GM18907 (cell line): ENCODE data around the gene P2RX1.
"Not testable (repeated sequence)": the region's sequence is repeated elsewhere in the genome, so short reads cannot be mapped to it uniquely, and the experiment has no call there.

Source experiments
- ATAC-seq: cut with Tn5 transposase; IDR thresholded peaks from one replicate; pipeline ENCODE4 v1.9.1; 2021; ENCODE audit warnings: mild to moderate bottlenecking, moderate library complexity; ENCODE audit not compliant: unreplicated experiment

P2RX1 gene

DNA sequence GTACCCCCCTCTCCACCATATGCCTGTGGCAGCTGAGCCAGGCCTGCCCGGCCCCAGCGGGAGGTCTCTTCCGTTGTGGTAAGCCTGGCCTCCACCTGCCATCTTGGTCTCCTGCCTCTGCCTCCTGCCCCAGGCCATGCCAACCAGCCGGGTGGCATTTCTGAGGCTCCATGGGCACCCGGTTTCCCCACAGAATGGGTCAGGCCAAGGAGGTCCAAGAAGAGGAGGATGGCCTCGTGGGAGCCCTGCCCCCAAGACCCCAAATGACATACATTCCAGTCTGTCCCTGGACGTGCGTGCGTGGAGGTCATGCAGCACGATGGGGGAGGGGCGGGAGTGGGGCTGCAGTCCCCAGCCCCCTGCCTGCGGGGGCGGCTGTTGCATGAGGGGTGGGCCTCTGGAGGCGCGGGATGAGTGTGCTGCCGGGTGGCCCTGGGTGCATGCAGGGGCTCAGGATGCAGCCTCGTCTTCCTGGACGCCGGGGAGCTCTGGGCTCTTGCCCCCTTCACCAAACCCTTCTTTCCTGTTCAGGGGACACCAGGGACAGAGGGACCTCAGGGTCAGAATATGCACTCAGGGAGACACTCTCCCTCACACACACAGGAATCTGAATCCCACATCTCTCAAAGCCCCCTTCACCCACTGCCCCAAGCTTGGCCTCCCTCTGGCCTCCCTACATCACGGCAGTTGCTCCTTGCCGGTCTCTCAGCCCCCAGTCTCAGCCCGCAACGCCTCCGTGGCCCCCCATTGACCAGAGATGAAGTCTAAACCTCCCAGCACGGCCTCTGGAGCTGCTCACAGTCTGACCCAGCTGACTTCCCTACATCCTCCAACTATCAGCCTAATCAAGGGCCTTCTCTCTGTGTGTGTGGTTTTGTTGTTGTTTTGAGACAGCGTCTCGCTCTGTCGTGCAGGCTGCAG lies 54.2 kb downstream of the P2RX1 start:
- no peak for ATAC-seq

DNA sequence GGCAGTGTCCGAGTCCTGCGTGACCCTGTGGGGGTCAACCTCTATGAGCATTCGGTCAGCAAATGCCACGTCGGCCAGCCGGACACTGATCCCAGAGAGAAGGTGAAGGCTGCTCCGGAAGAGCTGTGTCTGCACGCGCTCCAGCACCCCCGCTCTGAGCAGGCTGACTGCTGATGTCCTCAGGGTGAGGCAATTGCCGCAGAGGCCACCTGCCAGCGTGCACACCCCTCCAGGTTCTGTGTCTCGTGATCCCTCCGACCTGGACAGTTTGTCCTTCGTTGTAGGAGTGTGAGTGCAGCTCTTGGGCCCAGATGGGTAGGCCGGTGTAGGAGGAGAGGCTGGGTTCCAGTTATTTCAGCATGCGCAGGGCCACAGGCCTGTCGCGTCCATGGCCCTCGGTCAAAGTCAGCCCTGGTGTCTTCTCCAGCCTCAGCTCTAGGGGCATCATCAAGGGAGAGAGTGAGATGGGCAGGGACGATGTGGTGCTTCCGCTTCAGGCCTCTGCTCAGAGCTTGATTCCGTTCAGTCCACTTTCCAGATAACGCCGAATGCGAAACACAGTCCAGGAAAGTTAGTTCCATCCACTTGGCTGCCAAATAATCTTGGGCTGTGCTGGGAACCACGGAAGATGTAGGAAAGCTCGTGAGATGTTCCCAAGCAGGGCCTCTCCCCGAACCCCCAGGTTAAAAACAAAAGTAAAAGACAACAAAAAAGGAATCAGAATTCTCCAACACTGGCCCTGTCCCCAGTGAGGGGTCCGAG lies 55.1 kb downstream of the P2RX1 start:
- ATAC-seq, result no peak

DNA sequence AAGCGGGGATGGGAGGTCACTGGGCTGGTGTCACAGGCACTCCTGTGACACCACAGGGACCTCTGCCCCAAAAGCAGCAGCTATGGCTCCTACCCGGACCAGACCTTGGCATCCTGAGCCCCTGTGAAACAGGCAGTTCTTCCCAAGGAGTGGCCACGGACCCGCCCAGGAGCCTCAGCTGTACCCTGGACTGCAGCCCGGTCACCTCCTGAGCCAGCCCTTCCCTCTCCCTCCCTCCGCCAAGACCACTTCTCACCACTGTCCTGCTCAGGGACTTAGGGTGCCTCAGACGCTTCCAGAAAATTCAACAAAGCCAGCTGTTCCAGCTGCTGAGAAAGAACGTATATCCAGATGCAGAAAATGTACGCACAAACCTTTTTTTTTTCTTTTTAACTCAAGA lies 56.3 kb downstream of the P2RX1 start:
- ATAC-seq, result no peak

DNA sequence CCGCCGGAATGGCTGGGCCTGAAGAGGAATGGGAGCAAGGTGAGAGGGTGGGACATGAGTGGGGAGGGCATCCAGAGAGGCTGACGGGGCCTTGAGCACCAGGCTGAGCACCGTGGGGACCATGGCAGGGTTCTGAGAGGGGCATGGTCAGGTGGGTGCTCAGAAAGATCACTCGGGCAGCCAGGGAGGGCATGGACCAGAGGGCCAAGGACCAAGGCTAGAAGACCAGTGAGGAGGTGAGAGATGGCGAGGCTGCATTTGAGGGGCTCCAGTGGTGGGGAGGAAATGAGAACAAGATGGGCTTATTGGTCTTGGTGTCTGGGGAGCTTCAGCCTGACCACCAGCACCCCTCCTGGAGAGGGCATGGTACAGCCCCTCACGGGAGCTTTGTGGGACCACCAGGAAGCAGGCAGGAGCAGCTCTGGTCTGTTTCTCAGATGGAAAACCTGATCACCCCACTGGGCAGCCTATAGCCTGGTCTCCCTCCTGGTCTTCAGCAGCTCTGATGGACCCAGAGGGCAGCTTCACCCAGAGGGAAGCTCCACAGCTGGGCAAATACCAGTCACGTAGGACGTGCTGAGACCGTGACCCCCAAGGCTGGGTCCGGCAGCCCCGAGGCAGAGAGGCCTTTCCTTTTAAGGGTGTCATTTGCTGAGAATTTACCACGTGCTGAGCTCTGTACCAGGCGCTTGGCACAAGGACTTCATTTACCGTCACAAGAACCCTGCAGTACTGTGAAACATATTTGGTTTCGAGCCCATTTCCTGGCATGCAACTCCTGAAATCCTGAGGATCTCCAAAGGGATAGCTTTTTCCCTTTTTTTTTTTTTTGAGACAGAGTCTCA lies 58.8 kb downstream of the P2RX1 start:
- ATAC-seq, result no peak

DNA sequence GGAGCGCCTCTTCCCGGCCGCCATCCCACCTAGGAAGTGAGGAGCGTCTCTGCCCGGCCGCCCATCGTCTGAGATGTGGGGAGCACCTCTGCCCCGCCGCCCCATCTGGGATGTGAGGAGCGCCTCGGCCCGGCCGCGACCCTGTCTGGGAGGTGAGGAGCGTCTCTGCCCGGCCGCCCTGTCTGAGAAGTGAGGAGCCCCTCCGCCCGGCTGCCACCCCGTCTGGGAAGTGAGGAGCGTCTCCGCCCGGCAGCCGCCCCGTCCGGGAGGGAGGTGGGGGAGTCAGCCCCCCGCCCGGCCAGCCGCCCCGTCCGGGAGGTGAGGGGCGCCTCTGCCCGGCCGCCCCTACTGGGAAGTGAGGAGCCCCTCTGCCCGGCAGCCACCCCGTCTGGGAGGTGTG lies 62.1 kb downstream of the P2RX1 start:
- ATAC-seq, result not testable (repeated sequence)

DNA sequence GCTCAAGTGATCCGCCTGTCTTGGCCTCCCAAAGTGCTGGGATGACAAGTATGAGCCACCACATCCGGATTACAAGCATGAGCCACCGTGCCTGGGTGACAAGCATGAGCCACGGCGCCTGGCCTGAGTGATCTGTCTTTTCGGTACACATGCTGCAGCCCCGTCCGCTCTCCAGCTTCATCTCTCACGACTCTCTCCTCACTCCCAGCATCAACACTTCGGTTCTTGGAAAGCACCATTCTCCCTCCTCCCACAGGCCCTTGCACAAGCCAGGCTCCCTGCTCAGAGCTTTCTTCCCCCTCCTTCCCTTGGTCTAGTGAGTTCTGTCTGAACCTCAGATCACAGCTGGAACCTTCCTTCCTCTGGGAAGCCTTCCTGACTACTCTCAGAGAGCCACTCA lies 63.7 kb downstream of the P2RX1 start:
- ATAC-seq, result no peak

DNA sequence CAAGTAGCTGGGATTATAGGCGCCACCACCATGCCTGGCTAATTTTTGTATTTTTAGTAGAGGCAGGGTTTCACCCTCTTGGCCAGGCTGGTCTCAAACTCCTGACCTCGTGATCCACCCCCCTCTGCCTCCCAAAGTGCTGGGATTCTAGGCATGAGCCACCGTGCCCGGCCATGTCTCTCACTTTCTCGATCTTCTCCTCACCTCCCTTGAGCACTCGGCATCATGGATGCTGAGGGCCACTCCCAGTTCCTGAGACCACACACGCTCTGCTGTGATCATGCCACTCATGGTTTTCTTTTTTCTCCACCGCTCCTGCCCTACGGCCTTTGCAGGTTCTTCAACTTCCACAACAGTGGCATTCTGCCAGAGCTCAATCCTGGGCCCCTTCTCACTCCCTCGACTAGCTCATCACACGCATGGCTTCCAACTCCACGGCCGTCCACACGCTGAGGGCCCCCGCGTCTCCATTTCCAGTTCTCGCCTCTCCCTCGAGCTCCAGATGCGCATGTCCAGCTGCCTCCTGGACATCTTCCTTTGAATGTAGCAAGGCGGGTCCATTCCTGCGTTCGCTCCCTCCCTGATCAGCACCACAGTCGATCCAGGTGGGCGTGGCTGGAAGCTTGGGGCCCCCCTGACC lies 64.7 kb downstream of the P2RX1 start:
- no peak for ATAC-seq

DNA sequence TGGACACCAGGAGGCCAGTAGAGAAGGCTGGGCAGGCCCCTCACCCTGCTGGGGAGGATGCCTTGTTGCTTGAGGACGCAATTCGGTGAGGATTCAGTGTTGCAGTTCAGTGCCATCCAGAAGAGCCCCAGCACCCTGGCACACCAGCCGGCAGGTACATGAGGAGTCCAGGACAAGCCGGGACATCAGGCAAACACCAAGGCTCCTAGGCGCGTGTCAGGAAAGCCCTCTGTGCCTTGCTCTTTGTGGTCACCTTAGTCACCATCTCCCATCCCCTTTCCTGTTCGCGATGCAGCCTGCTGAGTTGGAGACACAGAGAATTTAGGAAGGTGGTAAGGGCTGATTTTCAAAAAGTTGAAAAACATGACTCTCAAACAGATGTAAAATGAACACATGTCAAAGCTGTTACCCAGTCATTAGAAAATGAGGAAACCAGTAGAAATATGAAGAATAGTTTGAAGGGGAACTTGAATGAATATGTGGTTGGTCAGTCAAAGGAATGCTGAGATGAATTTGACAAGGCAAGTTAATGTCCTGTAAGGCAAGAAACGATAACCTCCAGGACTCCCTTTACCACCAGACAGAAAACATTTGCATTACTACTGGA lies 67.9 kb downstream of the P2RX1 start:
- no peak for ATAC-seq

DNA sequence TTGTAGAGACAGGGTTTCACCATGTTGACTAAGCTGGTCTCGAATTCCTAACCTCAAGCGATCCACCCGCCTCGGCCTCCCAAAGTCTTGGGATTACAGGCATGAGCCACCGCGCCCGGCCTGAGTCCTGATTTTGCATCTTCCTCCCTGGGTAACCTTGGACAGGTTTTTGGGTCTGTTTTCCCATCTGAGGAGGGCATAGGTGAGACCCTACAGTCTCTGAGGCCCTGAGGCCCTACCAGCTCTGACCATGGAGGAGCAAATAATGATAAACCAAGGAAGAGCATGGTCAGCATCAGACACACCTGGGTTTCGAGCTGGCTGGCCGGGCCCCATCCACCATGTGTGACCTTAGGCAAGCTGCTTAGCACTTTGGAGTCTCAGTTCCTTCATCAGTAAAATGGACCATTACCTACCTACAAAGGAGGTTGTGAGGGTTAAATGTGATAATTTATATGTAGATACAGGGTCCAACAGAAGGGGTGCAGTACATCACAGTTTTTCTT lies 69.0 kb downstream of the P2RX1 start:
- ATAC-seq, result no peak
